Activated T-helper 1 cell treated with anti-CD3 and anti-CD28 coated beads, Interleukin-12 subunit alpha, Interleukin-12 subunit beta, Interleukin-2, Interleukin-4 antibody, amounts not matched to agents 30 ng/mL and 10 ng/mL and 1 ng/mL, durations not matched to agents 14 hours and 24 hours and 36 hours (primary cell): ENCODE measurements around the gene CCNG1. TPM values are rescaled to one million over a fixed set of nuclear protein-coding genes. Genes with fewer than 3 reads are reported as not detected.
A peak's percentile ranks its signal among the peaks of the same experiment; 100 is the strongest.

Experiments
- DNase-seq: peaks from one replicate; pipeline ENCODE4 v3.0.0; 2021; ENCODE audit warnings: low spot score
- H3K27ac Mint-ChIP-seq: one replicate; pipeline ENCODE4 v1.8.0; 2021; ENCODE audit warnings: mild to moderate bottlenecking, mixed read lengths
- H3K27me3 Mint-ChIP-seq: one replicate; pipeline ENCODE4 v1.8.0; 2022; ENCODE audit warnings: mild to moderate bottlenecking, moderate library complexity, mixed read lengths; ENCODE audit not compliant: insufficient read depth
- H3K36me3 Mint-ChIP-seq: one replicate; pipeline ENCODE4 v1.8.0; 2021; ENCODE audit warnings: low read depth, mixed read lengths
- H3K4me1 Mint-ChIP-seq: one replicate; pipeline ENCODE4 v1.8.0; 2021; ENCODE audit warnings: low read depth, mixed read lengths
- H3K4me3 Mint-ChIP-seq: one replicate; pipeline ENCODE4 v1.8.0; 2021; ENCODE audit warnings: mild to moderate bottlenecking, moderate library complexity, mixed read lengths
- H3K9me3 Mint-ChIP-seq: one replicate; pipeline ENCODE4 v1.8.0; 2021; ENCODE audit warnings: mixed read lengths
- intact Hi-C: fragments of 100-400 bp; cut with micrococcal nuclease; formaldehyde crosslinking; loops from one replicate; pipeline ENCODE4 v1.15.1; 2024
- total RNA-seq: library from RNA; stranded (reverse); gene quantifications from 2 replicates; pipeline ENCODE4 v1.2.3, GENCODE V29; 2022

The CCNG1 gene
- total RNA-seq, 1 donor from 2014 or later: 72.3 TPM

- H3K4me1 Mint-ChIP-seq: peaks cover 8% of the 10 kb centered on the region
- H3K9me3 Mint-ChIP-seq: no peaks in the 10 kb centered on the region
- DNase-seq: no peak
- no peaks in the 10 kb centered on the region for H3K27me3 Mint-ChIP-seq
- no peak overlapping the region for H3K27ac Mint-ChIP-seq
- H3K36me3 Mint-ChIP-seq: peaks cover 44% of the 10 kb centered on the region
- intact Hi-C loops: loop anchor here (1.0 kb wide), 1 partner anchor 30 kb away; no protein-coding TSS in a partner anchor
- no peak overlapping the region for H3K4me3 Mint-ChIP-seq
Observed at GRCh38 chr5:163473635-163474243, 36.3 kb downstream of the CCNG1 start.

GRCh38 chr5:163475411-163475810 is 38.0 kb downstream of the CCNG1 start:
- Mint-ChIP-seq H3K9me3 (no peaks in the 10 kb centered on the region), H3K4me1 (peaks cover 11% of the 10 kb centered on the region), H3K27me3 (no peaks in the 10 kb centered on the region), H3K36me3 (peaks cover 49% of the 10 kb centered on the region), H3K4me3 (no peak overlapping the region), H3K27ac (no peak overlapping the region)
- intact Hi-C loops: no loop called here
- DNase-seq: no peak

DNA sequence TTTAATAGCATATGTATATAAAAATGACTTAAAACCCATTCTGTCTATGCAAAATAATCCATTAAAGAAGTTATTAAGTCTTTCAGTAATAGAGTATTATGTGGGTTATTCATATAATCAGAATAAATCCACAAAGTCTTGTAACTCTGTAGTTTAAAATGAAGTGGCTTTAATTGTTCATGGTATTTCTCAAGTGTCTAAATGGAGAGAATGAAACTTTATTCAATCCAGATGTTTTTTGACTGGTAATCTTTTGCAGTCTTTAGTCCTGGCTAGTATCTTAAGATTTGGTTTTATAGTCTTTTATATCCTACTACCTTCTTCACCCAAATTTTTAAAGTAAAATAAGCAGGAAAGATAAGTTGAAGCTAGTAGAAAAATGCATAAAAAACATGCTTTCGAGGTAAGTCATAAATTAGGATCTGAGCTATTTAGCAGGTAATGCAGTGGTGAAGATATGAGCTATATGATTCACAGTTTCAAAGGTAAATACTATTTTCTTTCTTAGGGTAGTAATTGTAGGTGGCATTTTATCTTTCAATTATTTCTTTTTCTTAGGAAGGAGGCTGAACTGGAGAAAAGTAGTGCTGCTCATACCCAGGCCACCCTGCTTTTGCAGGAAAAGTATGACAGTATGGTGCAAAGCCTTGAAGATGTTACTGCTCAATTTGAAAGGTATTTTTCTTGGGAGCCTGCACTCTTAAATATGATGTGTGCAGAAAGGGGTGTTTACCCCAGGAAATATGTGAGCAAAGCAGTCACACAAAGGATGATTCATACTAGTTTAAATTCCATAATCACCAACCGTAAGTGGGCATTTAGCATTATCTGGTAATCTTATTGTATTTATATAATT is 41.0 kb downstream of the CCNG1 start:
- peaks cover 52% of the 10 kb centered on the region for H3K36me3 Mint-ChIP-seq
- no peak overlapping the region for H3K27ac Mint-ChIP-seq
- H3K4me3 Mint-ChIP-seq: no peak overlapping the region
- intact Hi-C loops: no loop called here
- H3K4me1 Mint-ChIP-seq: peaks cover 8% of the 10 kb centered on the region
- H3K27me3 Mint-ChIP-seq: no peaks in the 10 kb centered on the region
- DNase-seq: no peak
- no peaks in the 10 kb centered on the region for H3K9me3 Mint-ChIP-seq

- intact Hi-C loops: no loop called here
- no peak overlapping the region for H3K4me3 Mint-ChIP-seq
- DNase-seq: no peak
- peak overlapping the region; percentile 52 for H3K27ac Mint-ChIP-seq
- H3K9me3 Mint-ChIP-seq: no peaks in the 10 kb centered on the region
- H3K4me1 Mint-ChIP-seq: peaks cover 8% of the 10 kb centered on the region
- no peaks in the 10 kb centered on the region for H3K27me3 Mint-ChIP-seq
- peaks cover 52% of the 10 kb centered on the region for H3K36me3 Mint-ChIP-seq
Observed at GRCh38 chr5:163478982-163479271, 41.5 kb downstream of the CCNG1 start.

DNA sequence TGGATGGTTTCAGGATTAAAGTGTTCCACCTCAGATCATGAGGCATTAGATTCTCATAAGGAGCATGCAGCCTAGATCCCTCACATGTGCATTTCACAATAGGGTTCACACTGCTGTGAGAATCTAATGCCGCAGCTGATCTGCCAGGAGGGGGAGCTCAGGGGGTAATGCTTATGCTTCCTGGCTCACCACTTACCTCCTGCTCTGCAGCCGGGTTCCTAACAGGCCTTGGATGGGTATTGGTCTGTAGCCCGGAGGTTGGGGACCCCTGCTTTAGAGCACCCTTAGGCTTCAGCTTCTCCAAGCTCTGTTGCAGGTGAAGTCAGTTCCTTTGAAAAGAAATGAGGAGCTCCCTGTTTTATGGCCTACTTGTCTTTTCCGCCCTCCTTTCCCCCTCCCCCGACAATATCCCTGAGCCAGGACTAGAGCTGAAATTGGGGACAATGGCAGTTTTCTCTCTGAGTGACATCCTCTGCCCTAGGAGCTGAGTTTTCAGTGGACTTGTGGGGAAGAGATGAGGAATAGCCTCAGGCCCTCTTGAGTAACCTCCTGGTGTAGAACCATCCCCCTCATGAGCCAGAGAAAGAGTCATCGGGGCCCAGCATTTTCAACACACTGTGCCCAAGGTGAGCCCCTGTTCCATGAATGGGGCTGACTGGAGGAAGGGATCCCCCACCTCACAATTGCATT is 51.8 kb downstream of the CCNG1 start:
- intact Hi-C loops: loop anchor here (2.0 kb wide), 1 partner anchor 14 kb away; no protein-coding TSS in a partner anchor
- H3K27me3 Mint-ChIP-seq: no peaks in the 10 kb centered on the region
- no peak for DNase-seq
- peaks cover 5% of the 10 kb centered on the region for H3K4me1 Mint-ChIP-seq
- H3K9me3 Mint-ChIP-seq: no peaks in the 10 kb centered on the region
- peaks cover 28% of the 10 kb centered on the region for H3K36me3 Mint-ChIP-seq
- H3K27ac Mint-ChIP-seq: no peak overlapping the region
- no peak overlapping the region for H3K4me3 Mint-ChIP-seq

DNA sequence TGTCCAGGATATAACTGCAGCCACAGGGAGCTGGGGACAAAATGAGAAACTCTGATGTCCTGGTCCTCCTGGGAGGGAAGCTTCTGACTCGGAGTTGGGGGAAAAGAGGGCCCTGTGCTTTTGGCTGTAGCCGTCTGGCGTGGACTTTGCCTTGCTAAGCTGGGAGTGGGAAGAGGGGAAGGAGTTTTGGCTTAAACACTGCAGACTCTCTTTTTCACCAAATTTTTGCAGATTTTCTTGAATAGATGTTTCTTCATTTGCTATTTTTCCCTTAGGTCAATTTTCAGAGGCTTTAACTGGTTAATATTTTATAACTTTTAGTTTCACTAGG is 52.3 kb downstream of the CCNG1 start:
- Mint-ChIP-seq H3K27ac (no peak overlapping the region), H3K9me3 (no peaks in the 10 kb centered on the region), H3K4me1 (peaks cover 2% of the 10 kb centered on the region), H3K27me3 (no peaks in the 10 kb centered on the region), H3K36me3 (peaks cover 26% of the 10 kb centered on the region), H3K4me3 (no peak overlapping the region)
- intact Hi-C loops: loop anchor here (2.0 kb wide), 1 partner anchor 13 kb away; no protein-coding TSS in a partner anchor
- no peak for DNase-seq

Other genes starting within 250 kb of the CCNG1 start
- 39.3 and 44.0 TPM in 2 replicates for gene NUDCD2, start 22.5 kb downstream of the CCNG1 start, total RNA-seq
- gene HMMR, start 23.0 kb downstream of the CCNG1 start, total RNA-seq: 25.5 and 26.8 TPM in 2 replicates
- 113 and 116 TPM in 2 replicates for gene MAT2B, start 68.0 kb downstream of the CCNG1 start, total RNA-seq